Ovary (tissue), 9 donors: ENCODE results near the gene ALOX5AP. TPM values are rescaled to one million over a fixed set of nuclear protein-coding genes. Genes with fewer than 3 reads are reported as not detected.

Source experiments
- DNase-seq, 5 donors: peaks; one replicate each; pipeline ENCODE4 v3.0.0-alpha.2; 2019 to 2020
- H3K27ac ChIP-seq, 2 donors: fragments of 200-600 bp; one replicate each; pipeline versions ENCODE4 v1.5.1 to v1.8.0; 2019 to 2022
- H3K27me3 ChIP-seq: fragments of 200-600 bp; one replicate; pipeline ENCODE4 v1.8.0; 2022
- H3K36me3 ChIP-seq: fragments of 200-600 bp; sonication (generic); one replicate; pipeline ENCODE4 v1.5.1; 2019
- H3K4me1 ChIP-seq: one replicate; pipeline ENCODE4 v1.8.1; 2013; ENCODE audit warnings: mild to moderate bottlenecking, moderate library complexity; ENCODE audit not compliant: insufficient read depth
- H3K4me3 ChIP-seq: fragments of 200-600 bp; sonication (generic); one replicate; pipeline ENCODE4 v1.5.1; 2017
- H3K9me3 ChIP-seq, 2 donors: fragments of 200-600 bp in 1 of 2; sonication (generic) in 1 of 2; one replicate each; pipeline versions ENCODE4 v1.5.1 to v1.8.1; 2013 to 2019; ENCODE audit warnings: mild to moderate bottlenecking in 1 of 2, moderate library complexity in 1 of 2
- EP300 ChIP-seq: sonication (generic); formaldehyde crosslinking; IDR thresholded peaks from one replicate; pipeline ENCODE4 v1.6.1; 2017; ENCODE audit warnings: antibody characterized with exemption
- POLR2A ChIP-seq: fragments of 450-650 bp; IDR thresholded peaks from one replicate; pipeline ENCODE4 v1.6.1; 2017; ENCODE audit warnings: antibody characterized with exemption, mild to moderate bottlenecking, moderate library complexity
- WGBS, 3 donors: extraction: QIAGEN DNeasy Blood & Tissue Kit in 1 of 3; methylation state at CpG; one replicate each; pipeline versions ENCODE4 v1.1.5 to v1.1.7; 2013 to 2017; 5-methylcytosine and 5-hydroxymethylcytosine counted together
- intact Hi-C, 4 donors: fragments of 100-400 bp; cut with DNase I; formaldehyde crosslinking; loops; one replicate each; pipeline versions ENCODE4 v1.11.0 to v1.15.1; 2022 to 2023
- polyA plus RNA-seq, 2 donors: library from polyadenylated mRNA; stranded (reverse); fragments of 200-250 nt in 1 of 2; fragments of 350-450 nt in 1 of 2; fragmentation: Illumina TruSeq in 1 of 2; extraction: RNeasy Lipid Tissue Mini Kit (QIAGEN cat#74804) in 1 of 2; gene quantifications; one replicate each; pipeline ENCODE4 v1.2.3, GENCODE V29; 2013 to 2014
- total RNA-seq, 7 donors: library from RNA; depleted of rRNA in 2 of 7; stranded (reverse); fragments of >200 nt in 2 of 7; fragmentation: NEBNext Ultra II Directional in 3 of 7; extraction: Animal tissue kit (Norgen Biotek cat#: 25700) in 3 of 7; gene quantifications; one replicate each; pipeline versions ENCODE4 v1.1.0 to v1.2.4, GENCODE V29; 2016 to 2023
- TF ChIP-seq, protein P1 (sequence below), 3 donors: fragments of 450-650 bp in 2 of 3; fragments of 200-600 bp in 1 of 3; IDR thresholded peaks; one replicate each; pipeline versions ENCODE4 v1.5.1 to v1.8.0; 2016 to 2022; ENCODE audit warnings: antibody characterized with exemption in 3 of 3, mild to moderate bottlenecking in 1 of 3
- donor health status: DM: no; HTN: no; CAD: no; lungs with moderate emphysema.
- donor health status: DM: no; HTN: no; CAD: no.
- donor health status: Bipolar disorder and iron deficiency.
- donor health status: DM: yes; HTN: yes; CAD: no.
- donor health status: DM: no; HTN: no; CAD: no.
- donor health status: DM: yes; HTN: yes; CAD: no.

Gene ALOX5AP
- total and polyA plus RNA-seq, 9 donors = 3.3 to 41.6 (median 10.8) TPM

DNA sequence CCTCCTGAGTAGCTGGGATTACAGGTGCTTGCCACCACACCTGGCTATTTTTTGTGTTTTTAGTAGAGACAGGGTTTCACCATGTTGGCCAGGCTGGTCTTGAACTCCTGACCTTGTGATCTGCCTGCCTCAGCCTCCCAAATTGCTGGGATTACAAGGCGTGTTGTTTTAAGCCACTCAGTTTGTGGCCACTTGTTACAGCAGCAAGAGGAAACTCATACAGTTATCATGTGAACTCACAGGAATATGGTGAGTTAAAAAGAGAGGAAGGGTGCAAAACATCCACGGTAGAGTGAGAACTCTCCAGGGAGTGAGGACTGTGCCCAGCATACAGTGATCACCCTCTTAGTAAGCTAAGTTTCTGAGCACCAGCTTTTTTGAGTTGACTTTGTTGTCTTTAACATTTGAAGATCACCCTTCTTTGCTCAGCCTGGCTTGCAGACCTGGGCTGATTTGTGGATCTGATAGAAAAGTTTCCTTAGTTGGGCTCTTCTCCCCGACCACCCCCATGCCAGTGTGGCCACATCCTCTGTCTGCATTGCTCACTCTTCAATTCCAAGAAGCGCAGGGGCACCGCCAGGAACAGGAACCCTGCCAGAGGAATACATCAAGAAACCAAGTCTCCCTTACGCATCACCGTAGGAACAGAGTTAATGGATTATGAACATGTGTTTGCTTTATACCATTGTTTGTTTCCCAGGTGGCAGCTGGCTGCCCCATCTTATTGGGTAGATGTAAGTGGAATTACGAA, 16.0 kb downstream of the ALOX5AP start:
- no peaks in the 10 kb centered on the region for H3K36me3 ChIP-seq
- no peaks in the 10 kb centered on the region for H3K9me3 ChIP-seq
- TF ChIP-seq EP300 = no peak
- TF ChIP-seq, protein P1, sequence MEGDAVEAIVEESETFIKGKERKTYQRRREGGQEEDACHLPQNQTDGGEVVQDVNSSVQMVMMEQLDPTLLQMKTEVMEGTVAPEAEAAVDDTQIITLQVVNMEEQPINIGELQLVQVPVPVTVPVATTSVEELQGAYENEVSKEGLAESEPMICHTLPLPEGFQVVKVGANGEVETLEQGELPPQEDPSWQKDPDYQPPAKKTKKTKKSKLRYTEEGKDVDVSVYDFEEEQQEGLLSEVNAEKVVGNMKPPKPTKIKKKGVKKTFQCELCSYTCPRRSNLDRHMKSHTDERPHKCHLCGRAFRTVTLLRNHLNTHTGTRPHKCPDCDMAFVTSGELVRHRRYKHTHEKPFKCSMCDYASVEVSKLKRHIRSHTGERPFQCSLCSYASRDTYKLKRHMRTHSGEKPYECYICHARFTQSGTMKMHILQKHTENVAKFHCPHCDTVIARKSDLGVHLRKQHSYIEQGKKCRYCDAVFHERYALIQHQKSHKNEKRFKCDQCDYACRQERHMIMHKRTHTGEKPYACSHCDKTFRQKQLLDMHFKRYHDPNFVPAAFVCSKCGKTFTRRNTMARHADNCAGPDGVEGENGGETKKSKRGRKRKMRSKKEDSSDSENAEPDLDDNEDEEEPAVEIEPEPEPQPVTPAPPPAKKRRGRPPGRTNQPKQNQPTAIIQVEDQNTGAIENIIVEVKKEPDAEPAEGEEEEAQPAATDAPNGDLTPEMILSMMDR (IDR thresholded peaks at IDR 0.05) = no peak
- no peak for TF ChIP-seq POLR2A
- H3K4me1 ChIP-seq = peaks cover 4% of the 10 kb centered on the region
- no peak for DNase-seq
- H3K27me3 ChIP-seq = no peaks in the 10 kb centered on the region
- H3K4me3 ChIP-seq = no peak overlapping the region
- 88 to 93% (median 89%) methylated on average over 8 of the region's 8 CpGs for WGBS, 3 donors
- intact Hi-C loops = loop anchor here in 1 of 4 donors (5.0 kb wide), 1 partner anchor 426 kb away; no protein-coding TSS in a partner anchor
- no peak overlapping the region for H3K27ac ChIP-seq

DNA sequence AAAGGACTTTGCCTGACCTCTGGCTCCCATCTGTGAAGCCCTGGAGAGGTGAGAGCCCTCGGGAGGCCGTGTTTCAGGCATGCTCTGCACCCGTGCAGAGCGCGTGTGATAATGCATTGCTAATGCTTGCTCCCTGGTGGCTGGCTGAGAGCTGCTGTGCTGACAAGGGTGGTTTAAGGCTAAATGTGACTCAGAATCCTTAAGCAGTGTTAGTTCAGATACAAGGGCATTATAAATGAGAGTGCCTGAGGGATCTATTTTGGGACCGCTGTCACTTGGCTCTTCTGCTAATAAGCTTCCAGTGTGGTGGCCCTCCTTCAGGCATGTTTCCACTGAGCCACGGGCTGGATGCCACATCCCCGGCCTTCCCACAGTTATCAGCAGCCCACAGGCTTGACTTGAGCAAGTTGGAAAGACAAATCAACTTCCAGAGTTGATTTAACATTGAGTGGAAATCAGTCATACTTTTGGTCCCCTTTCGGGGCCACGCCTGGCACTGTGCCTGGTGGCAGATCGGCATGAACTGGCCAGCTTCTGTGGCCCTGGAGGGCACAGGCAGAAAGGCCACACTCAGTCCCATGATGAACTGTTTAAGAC, 17.0 kb downstream of the ALOX5AP start:
- Histone ChIP-seq H3K27me3 (no peaks in the 10 kb centered on the region), H3K9me3 (no peaks in the 10 kb centered on the region), H3K36me3 (no peaks in the 10 kb centered on the region), H3K4me1 (peaks cover 4% of the 10 kb centered on the region), H3K27ac (no peak overlapping the region), H3K4me3 (no peak overlapping the region)
- intact Hi-C loops = loop anchor here in 1 of 4 donors (5.0 kb wide), 1 partner anchor 425 kb away; no protein-coding TSS in a partner anchor
- TF ChIP-seq EP300 = no peak
- no peak for TF ChIP-seq POLR2A
- TF ChIP-seq, protein P1 (IDR thresholded peaks at IDR 0.05) = no peak
- WGBS, 3 donors = 79 to 85% (median 79%) methylated on average over 11 of the region's 11 CpGs
- DNase-seq = no peak

DNA sequence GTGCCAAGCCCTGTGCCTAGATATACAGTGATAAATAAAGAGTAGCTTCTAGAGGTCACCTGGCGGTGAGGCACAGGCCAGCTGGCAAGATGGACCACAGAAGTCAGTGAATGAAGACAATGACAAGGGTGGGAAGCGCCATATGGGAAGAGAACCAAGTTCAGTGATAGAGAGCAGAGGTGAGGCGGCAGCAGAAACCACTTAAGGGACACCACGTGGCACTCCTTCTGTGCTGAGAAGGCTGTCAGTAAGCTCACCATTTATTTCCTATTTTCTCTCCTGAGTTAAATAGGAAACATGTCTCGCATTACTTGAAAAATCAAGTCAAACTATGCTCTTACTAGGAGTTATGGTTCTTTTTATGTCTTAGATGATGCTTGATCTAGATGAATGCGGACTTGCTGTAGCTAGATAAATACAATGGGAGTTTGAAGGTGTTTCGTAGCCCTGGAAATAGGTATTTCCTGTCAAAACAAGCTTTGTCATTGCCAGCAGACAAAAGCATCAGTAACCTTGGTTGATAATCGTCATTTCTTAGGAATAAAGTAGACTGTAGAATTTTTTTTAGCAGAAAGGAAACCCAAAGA, 17.8 kb downstream of the ALOX5AP start:
- no peak for DNase-seq
- no peak overlapping the region for H3K4me3 ChIP-seq
- no peaks in the 10 kb centered on the region for H3K27me3 ChIP-seq
- H3K4me1 ChIP-seq = peaks cover 4% of the 10 kb centered on the region
- H3K9me3 ChIP-seq = no peaks in the 10 kb centered on the region
- TF ChIP-seq, protein P1 (IDR thresholded peaks at IDR 0.05) = no peak
- TF ChIP-seq POLR2A (no peak), EP300 (no peak)
- intact Hi-C loops = loop anchor here in 1 of 4 donors (5.0 kb wide), 1 partner anchor 424 kb away; no protein-coding TSS in a partner anchor
- 90 to 93% (median 92%) methylated on average over 8 of the region's 8 CpGs for WGBS, 3 donors
- H3K36me3 ChIP-seq = no peaks in the 10 kb centered on the region
- H3K27ac ChIP-seq = no peak overlapping the region

DNA sequence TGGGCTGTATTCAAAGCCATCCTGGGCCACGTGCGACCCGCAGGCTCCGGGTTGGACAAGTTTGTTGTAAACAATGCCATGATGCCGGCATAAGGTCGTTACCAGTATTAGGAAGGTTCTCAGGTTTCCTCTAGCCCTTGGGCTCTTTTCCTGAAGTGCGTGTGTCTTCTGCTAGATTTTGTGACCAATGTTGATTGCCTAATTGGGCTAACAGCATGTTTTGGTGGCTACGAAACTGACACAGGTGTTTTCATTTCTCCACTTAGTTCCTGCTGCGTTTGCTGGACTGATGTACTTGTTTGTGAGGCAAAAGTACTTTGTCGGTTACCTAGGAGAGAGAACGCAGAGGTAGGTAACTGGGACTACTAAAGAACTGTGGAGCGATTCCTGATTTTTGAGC, 20.3 kb downstream of the ALOX5AP start:
- intact Hi-C loops = no loop called here
- 88 to 92% (median 91%) methylated on average over 12 of the region's 12 CpGs for WGBS, 3 donors
- Histone ChIP-seq H3K36me3 (no peaks in the 10 kb centered on the region), H3K27me3 (no peaks in the 10 kb centered on the region), H3K4me3 (no peak overlapping the region), H3K9me3 (no peaks in the 10 kb centered on the region), H3K4me1 (no peaks in the 10 kb centered on the region), H3K27ac (no peak overlapping the region)
- TF ChIP-seq, protein P1 (IDR thresholded peaks at IDR 0.05) = no peak
- no peak for TF ChIP-seq POLR2A
- no peak for TF ChIP-seq EP300
- no peak for DNase-seq
